ENCODE results near the gene SUSD2. TPM values are rescaled to one million over a fixed set of nuclear protein-coding genes. Genes with fewer than 3 reads are reported as not detected.

SUSD2 gene
- total and polyA plus RNA-seq, 2 of the 8 experiments (the other 6 are each of a cell fraction or from before 2014, with no cell fraction given), result 2.0 to 4.8 TPM

DNA sequence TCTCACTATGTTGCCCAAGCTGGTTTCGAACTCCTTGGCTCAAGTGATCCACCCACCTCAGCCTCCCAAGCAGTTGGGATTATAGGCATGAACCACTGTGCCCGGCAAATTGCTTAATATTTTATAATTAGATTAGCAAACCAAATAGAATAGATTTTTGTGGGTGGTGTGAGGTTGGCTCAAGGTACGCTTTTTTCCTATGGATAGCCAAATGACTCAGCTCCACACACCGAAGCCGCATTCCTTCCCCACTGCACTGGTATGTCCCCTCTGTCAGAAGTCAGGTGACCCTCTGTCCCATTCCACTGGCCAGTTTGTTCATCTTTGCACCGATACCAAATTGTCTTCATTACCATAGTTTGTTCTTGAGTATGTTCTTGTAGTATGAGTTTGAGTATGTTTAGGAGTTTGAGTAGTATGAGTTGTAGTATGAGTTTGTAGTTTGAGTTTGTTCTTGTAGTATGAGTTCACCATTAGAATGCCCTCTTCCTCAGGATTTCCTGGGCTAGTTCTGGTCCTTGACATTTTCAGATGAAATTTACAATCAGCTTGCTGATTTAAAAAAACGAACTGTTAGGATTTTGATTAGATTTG, 19.4 kb downstream of the SUSD2 start:
- ChIA-PET POLR2A (ENCODE audit: partially characterized antibody) (interaction anchor here (0.5 kb wide), 1 partner anchor 343 kb away, joined by 3 read pairs; no protein-coding TSS in a partner anchor), CTCF (ENCODE audit: partially characterized antibody) (interaction anchor here (0.9 to 6.0 kb wide), 5 partner anchors 10 to 54 kb away, joined by 3 to 37 read pairs (median 4); no protein-coding TSS in a partner anchor)
- Histone ChIP-seq H3K56ac (replicated peaks; ENCODE audit: insufficient read length, low read depth, low read length) (no peak overlapping the region), H3K4me3 (ENCODE audit: extremely low read depth in 1 of 4, insufficient read depth in 2 of 4, low read depth in 3 of 4, low read length in 4 of 4) (no peak overlapping the region), H2AK5ac (ENCODE audit: low read depth, low read length) (no peak overlapping the region), H3K23me2 (ENCODE audit: low read depth, low read length) (no peaks in the 10 kb centered on the region), H3K9ac (replicated peaks in 1 of 4; ENCODE audit: extremely low read depth in 1 of 4, low read depth in 3 of 4, low read length in 3 of 4) (no peak overlapping the region), H3K4me1 (replicated peaks in 1 of 4; ENCODE audit: control insufficient read depth in 3 of 4, insufficient read depth in 4 of 4, low read length in 3 of 4) (no peaks in the 10 kb centered on the region), H3K36me3 (ENCODE audit: control insufficient read depth in 2 of 4, insufficient read depth in 4 of 4, low read length in 3 of 4) (no peaks in the 10 kb centered on the region), H4K91ac (replicated peaks; ENCODE audit: insufficient read length, low read length) (no peak overlapping the region), H3K79me1 (ENCODE audit: low read depth, low read length) (no peaks in the 10 kb centered on the region), H2BK120ac (replicated peaks; ENCODE audit: low read depth, low read length) (no peak overlapping the region), H3K9me3 (ENCODE audit: insufficient read depth in 2 of 2, low read depth in 1 of 2, low read length in 1 of 2) (peaks cover 0 to 5% of the 10 kb centered on the region in 2 experiments; a peak in 2 of 4 replicates), H3K27ac (ENCODE audit: low read depth, low read length) (no peak overlapping the region), H4K5ac (ENCODE audit: insufficient read length, low read depth, low read length) (no peak overlapping the region), H3K14ac (ENCODE audit: insufficient read length) (no peak overlapping the region), H2BK20ac (ENCODE audit: low read length) (no peak overlapping the region), H2BK15ac (ENCODE audit: low read length) (no peak overlapping the region), H4K8ac (ENCODE audit: extremely low read depth, insufficient read depth, low read length) (no peak overlapping the region), H3K18ac (ENCODE audit: extremely low read depth, low read length) (no peak overlapping the region), H3K23ac (ENCODE audit: insufficient read length) (no peak overlapping the region), H4K20me1 (replicated peaks in 1 of 2; ENCODE audit: control insufficient read depth in 1 of 2, insufficient read depth in 2 of 2, low read length in 2 of 2) (no peaks in the 10 kb centered on the region), H3K4me2 (ENCODE audit: insufficient read depth in 1 of 2, low read depth in 2 of 2, low read length in 2 of 2) (no peak overlapping the region), H2AFZ (ENCODE audit: low read length) (no peak overlapping the region), H3K79me2 (ENCODE audit: control insufficient read depth in 1 of 2, insufficient read depth in 2 of 2, low read length in 2 of 2) (no peaks in the 10 kb centered on the region), H2BK5ac (ENCODE audit: low read depth, low read length) (no peak overlapping the region), H3K27me3 (replicated peaks in 1 of 4; ENCODE audit: control insufficient read depth in 3 of 4, extremely low read depth in 1 of 4, insufficient read depth in 3 of 4, low read length in 3 of 4) (no peaks in the 10 kb centered on the region), H3K4ac (replicated peaks; ENCODE audit: insufficient read length, low read depth, low read length) (no peak overlapping the region), H2BK12ac (ENCODE audit: low read depth, low read length) (no peak overlapping the region)
- WGBS, 2 experiments (ENCODE audit: extremely low coverage in 1 of 2, insufficient coverage in 1 of 2, insufficient read length in 1 of 2, insufficient replicate concordance in 2 of 2, low coverage in 1 of 2, low lambda C conversion rate in 2 of 2, missing lambda C conversion rate in 1 of 2), result 87% methylated on average over 7 of the region's 7 CpGs; no CpG with 5 or more reads in 1 of the 2 experiments
- FAIRE-seq (no peak), DNase-seq (ENCODE audit: low read depth in 1 of 2, low spot score in 2 of 2) (no peak)
- TF ChIP-seq CREB1 (IDR thresholded peaks at IDR 0.05), result no peak
- TF ChIP-seq CHD2 (IDR thresholded peaks at IDR 0.05; ENCODE audit: low read length), result no peak
- TF ChIP-seq, protein P1, sequence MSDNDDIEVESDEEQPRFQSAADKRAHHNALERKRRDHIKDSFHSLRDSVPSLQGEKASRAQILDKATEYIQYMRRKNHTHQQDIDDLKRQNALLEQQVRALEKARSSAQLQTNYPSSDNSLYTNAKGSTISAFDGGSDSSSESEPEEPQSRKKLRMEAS (IDR thresholded peaks at IDR 0.05), result no peak
- TF ChIP-seq TAF7 (optimal IDR thresholded peaks at IDR 0.05; ENCODE audit: borderline replicate concordance, low read depth, low read length), result no peak
- TF ChIP-seq GABPA (IDR thresholded peaks at IDR 0.05; ENCODE audit: borderline replicate concordance, insufficient read depth, low read length), result no peak
- TF ChIP-seq, protein P2, sequence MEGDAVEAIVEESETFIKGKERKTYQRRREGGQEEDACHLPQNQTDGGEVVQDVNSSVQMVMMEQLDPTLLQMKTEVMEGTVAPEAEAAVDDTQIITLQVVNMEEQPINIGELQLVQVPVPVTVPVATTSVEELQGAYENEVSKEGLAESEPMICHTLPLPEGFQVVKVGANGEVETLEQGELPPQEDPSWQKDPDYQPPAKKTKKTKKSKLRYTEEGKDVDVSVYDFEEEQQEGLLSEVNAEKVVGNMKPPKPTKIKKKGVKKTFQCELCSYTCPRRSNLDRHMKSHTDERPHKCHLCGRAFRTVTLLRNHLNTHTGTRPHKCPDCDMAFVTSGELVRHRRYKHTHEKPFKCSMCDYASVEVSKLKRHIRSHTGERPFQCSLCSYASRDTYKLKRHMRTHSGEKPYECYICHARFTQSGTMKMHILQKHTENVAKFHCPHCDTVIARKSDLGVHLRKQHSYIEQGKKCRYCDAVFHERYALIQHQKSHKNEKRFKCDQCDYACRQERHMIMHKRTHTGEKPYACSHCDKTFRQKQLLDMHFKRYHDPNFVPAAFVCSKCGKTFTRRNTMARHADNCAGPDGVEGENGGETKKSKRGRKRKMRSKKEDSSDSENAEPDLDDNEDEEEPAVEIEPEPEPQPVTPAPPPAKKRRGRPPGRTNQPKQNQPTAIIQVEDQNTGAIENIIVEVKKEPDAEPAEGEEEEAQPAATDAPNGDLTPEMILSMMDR (IDR thresholded peaks at IDR 0.05; ENCODE audit: control extremely low read depth in 1 of 3, insufficient read depth in 1 of 3, low read depth in 1 of 3, low read length in 3 of 3), result no peak
- TF ChIP-seq CBX5 (IDR thresholded peaks at IDR 0.05; ENCODE audit: low read depth, low read length), result no peak
- TF ChIP-seq BRCA1 (IDR thresholded peaks at IDR 0.05; ENCODE audit: low read depth, low read length), result no peak
- no peak for TF ChIP-seq CTBP2 (IDR thresholded peaks at IDR 0.05; ENCODE audit: borderline replicate concordance, insufficient read depth, insufficient read length, low read length)
- TF ChIP-seq NANOG (IDR thresholded peaks at IDR 0.05; ENCODE audit: insufficient read depth, low read depth, low read length, poor library complexity, severe bottlenecking), result no peak
